Fibroblast of mammary gland (primary cell): ENCODE measurements around the gene SLC7A14.

Experiments used
- DNase-seq: peaks from one replicate; pipeline ENCODE4 v3.0.0-alpha.2; 2010; ENCODE audit warnings: low read depth
- H3K4me3 ChIP-seq: 2 replicates; pipeline ENCODE4 v1.5.1; 2011; ENCODE audit warnings: low read depth, mild to moderate bottlenecking, low read length, moderate library complexity; ENCODE audit not compliant: control insufficient read depth
- CTCF ChIP-seq: conservative IDR thresholded peaks from 2 replicates; pipeline ENCODE4 v1.5.1; 2011; ENCODE audit warnings: low read depth, low read length, inconsistent platforms; ENCODE audit not compliant: control insufficient read depth, insufficient read depth

Gene SLC7A14

DNA sequence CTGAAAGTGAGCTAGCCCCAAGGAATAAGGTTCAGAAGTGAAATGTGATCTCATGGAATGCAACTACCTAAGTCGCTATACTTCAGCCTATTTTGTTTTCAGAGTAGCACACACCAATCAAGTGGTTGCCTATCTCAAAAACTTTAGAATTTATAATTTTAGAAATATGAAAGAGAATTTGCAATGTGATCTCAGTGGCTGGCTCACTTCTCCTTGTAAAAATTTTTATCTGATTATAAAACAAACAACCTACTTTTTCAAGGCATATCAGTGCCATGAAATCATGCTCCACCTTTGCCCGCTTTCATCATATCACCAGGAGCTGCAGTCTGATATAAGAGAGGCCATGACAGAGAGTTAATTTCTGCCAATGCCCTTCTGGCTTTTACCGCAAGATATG is 119.9 kb downstream of the SLC7A14 start:
- DNase-seq: no peak
- no peak for TF ChIP-seq CTCF
- no peak overlapping the region for H3K4me3 ChIP-seq

DNA sequence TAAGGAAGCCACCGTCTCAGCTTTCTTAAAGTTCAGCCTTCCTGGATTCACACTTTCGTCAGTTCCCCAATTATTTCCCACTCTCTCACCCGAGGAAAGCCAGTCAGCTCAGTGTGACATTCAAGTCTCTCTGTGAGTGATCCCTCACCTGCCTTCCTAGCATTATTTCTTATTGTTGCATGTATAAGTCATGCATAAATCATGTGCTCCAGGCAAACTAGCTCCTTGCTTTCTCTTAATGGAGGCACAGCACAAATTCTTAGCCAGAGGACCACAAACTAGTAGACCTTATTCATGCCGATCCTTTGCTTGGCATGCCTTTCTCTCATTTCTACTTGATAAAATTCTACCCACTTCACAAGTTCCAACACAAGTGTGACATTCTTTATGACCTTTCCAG is 122.9 kb downstream of the SLC7A14 start:
- TF ChIP-seq CTCF: no peak
- H3K4me3 ChIP-seq: no peak overlapping the region
- no peak for DNase-seq

DNA sequence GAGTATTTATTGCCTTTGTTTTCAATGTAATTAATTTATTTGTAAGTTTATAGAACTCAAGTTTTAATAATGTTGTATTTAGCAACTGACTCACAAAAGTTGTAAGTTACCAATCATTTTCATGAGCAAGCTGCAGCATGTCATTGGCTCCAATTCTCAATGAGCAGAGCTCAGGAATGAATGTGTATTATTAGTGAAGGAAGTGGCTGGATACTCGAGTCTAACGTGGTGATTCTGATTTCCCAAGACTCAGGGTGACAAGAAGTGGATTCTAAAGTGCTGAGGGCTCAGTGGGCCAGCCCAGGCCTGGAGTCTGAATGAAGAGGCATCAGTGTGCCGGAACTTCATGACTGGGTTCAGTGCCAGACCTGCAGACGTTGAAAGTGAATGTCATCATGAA is 127.6 kb downstream of the SLC7A14 start:
- DNase-seq: no peak
- no peak overlapping the region for H3K4me3 ChIP-seq
- no peak for TF ChIP-seq CTCF

DNA sequence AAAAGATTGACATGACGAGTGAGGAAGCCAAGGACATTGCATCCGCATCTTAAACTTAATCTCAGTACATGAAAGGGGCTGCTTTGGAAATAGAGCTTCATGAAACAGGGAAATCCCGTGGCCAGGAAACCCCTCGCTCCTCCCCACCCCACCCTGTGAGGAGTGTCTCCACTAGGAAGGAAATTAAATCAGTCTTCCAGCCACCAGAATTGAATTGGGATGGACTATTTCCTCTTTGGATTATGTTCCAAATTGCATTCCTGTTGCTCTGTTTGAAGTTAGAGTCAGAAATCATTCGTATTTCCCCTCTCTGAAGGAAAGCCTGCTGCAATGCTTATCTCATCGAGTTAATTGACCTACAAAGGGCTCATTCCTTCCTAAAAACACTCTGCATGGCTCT is 131.4 kb downstream of the SLC7A14 start:
- no peak overlapping the region for H3K4me3 ChIP-seq
- no peak for DNase-seq
- TF ChIP-seq CTCF: no peak

DNA sequence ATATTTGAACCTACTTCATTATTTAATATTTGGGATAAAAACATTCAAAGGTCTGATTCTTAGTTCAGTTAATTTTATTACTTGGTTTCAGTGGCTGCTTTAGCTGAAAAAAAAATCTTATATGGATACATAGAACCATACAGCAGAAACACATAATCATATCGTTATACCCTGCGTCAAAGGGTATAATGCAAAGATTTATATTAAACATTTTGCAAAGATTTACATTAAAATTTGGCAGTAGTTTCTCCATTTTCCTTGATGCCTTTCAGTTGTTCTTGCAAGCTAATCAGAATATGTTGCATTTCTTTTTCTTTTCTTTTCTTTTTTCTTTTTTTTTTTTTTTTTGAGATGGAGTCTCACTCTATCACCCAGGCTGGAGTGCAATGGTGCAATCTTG is 135.8 kb downstream of the SLC7A14 start:
- no peak for DNase-seq
- no peak overlapping the region for H3K4me3 ChIP-seq
- no peak for TF ChIP-seq CTCF

DNA sequence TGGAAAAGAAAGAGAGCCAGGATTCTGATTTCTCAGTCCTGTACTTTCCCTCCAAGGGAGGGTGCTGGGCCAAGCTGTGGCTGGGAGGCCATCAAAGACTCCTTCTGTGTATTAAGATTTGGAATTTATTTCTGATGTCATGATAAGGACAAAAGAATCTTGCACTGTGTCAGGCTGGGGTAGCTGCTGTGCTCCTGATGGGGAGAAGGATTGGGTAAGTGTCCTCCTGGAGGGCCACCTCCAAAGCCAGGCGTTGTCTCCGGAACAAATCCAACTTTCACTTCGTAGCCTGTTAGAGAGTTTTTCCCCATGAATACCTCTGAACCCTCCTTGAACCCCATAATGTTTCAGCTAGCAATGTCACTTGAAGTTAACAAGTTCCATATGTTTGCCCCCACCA is 137.3 kb downstream of the SLC7A14 start:
- TF ChIP-seq CTCF: no peak

GRCh38 chr3:170443457-170443856 is 142.4 kb downstream of the SLC7A14 start:
- TF ChIP-seq CTCF: no peak
- no peak overlapping the region for H3K4me3 ChIP-seq
- DNase-seq: no peak

More for the DNA sequence above, 137.3 kb downstream of the SLC7A14 start:
- H3K4me3 ChIP-seq: no peak overlapping the region
- DNase-seq: no peak
